ENCODE measurements around the gene OR6Q1.
"Not testable (repeated sequence)": the region's sequence is repeated elsewhere in the genome, so short reads cannot be mapped to it uniquely, and the experiment has no call there.

The OR6Q1 gene, protein sequence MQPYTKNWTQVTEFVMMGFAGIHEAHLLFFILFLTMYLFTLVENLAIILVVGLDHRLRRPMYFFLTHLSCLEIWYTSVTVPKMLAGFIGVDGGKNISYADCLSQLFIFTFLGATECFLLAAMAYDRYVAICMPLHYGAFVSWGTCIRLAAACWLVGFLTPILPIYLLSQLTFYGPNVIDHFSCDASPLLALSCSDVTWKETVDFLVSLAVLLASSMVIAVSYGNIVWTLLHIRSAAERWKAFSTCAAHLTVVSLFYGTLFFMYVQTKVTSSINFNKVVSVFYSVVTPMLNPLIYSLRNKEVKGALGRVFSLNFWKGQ

DNA sequence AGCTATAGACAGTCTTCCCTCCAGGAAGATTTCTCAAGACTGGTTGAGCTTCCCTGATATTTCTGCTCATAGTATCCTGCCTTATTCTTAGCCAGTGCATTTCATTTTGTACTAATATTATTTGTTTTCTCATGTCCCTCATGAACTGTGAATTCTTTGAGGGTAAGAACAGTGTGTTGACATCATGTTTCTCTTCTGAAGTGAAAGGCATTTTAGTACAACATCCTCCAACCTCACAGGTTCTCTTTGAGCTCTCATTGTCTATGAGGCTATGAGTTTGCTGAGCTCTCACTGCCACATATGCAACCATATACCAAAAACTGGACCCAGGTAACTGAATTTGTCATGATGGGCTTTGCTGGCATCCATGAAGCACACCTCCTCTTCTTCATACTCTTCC, at the start of gene OR6Q1:
Gene OR6Q1 (plus strand): TSS at position 301 of the 400 bp plus-strand sequence. CDS start 0 bp downstream, at position 301.
- no peak for DNase-seq (ENCODE audit: low spot score)

DNA sequence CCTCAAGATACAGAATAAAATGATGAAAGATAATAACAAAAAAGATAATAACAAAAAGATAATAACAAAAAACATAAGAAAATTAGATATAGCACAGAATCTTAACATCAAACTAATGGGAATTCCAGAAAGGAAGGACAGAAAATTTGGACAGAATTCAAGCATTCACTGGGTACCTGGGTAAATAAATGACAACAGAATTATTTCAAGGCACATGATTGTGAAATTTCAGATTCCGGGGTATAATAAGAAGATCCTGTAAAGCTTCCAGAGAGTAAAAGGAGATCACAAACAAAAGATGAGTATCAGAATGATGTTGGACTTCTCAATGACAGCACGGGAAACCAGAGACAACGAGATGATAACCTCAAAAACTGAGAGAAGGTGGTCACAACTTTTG, 49.2 kb upstream of the OR6Q1 start:
- DNase-seq (ENCODE audit: low spot score) = no peak

DNA sequence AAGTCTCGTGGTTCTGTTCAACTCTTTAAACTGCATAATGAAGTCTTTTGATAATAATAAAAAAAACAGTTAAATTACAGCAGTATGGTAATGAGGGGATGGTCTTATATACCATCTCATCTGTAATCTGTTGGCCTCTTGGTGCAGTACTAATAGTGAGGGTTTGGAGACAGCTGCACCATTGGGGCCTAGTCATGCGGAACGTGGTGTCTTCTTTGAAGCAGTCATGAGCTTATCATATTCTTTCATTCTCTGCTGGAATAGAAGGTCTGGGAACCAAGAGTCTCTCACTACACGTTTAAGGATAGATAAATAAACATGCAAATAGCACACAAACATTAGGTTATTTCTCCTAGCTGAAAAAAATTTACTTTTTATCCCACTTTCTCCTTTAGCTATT, 48.0 kb upstream of the OR6Q1 start:
- no peak for DNase-seq (ENCODE audit: low spot score)

DNA sequence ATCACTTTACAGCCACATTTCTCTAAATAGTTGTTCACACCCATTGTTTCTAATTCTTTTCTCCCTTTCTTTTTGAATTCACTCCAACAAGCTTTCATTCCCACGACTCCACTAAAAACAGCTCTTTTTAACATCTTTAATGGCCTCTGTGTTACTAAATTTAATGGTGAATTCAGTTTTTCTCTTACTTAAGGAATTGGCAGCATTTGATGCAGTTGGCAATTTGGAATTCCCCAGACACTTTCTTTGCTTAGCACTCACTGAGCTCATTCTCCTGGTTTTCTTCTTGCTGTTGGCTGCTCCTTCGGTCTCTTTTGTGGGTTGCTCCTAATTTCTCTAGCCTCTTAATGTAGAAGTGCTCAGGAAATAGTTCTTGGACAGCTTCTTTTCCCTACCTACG, 47.6 kb upstream of the OR6Q1 start:
- DNase-seq (ENCODE audit: low spot score) = peak; percentile 56

DNA sequence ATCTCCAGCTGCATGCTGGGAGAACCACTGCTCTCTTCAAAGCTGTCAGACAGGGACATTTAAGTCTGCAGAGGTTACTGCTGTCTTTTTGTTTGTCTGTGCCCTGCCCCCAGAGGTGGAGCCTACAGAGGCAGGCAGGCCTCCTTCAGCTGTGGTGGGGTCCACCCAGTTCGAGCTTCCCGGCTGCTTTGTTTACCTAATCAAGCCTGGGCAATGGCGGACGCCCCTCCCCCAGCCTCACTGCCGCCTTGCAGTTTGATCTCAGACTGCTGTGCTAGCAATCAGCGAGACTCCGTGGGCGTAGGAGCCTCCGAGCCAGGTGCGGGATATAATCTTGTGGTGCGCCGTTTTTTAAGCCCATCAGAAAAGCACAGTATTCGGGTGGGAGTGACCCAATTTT, 31.2 kb upstream of the OR6Q1 start:
- not testable (repeated sequence) for DNase-seq (ENCODE audit: low spot score)

DNA sequence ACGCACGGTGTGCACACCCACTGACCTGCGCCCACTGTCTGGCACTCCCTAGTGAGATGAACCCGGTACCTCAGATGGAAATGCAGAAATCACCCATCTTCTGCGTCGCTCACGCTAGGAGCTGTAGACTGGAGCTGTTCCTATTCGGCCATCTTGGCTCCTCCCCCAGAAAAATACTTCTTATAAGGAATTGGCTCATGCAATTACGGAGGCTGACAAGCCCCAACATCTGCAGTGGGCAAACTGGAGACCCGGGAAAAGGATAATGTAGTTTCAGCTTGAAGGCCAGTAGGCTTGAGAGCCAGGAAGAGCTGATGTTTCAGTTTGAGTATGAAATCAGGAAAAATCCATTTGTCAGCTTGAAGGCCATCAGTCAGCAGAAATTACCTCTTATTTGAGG, 30.7 kb upstream of the OR6Q1 start:
- not testable (repeated sequence) for DNase-seq (ENCODE audit: low spot score)

DNA sequence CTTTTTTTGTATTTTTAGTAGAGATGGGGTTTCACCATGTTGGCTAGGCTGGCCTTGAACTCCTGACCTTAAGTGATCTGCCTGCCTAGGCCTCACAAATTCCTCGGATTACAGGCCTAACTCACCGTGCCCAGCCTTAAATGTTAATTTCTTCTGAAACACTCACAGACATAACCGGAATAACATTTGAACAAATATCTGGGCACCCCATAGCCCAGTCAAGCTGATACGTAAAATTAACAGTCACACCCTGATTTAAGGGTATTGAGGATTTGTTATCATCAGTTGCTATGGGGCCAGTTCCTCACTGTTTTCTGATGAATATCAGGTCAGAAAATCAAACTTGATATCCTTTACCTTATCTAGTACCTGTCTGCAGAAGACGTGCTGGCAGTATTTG, 30.1 kb upstream of the OR6Q1 start:
- no peak for DNase-seq (ENCODE audit: low spot score)

DNA sequence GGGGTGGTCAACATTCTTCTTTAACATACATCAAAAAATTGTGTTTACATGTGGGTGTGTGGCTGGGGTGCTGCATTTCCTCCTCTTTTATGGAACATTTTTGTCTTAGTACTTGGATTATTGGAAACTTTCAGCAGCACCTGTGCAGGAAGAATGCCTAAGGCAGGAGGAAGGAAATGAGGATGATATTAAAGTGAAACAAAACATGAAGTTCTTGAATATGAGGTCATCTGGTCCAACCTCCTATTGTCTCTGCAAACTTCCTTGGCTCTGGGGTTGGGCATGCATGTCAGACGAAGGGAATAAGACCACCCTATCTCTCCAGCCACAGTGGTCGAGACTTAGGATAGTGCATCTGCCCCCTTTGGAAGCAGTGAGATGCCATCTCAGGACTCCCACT, 27.7 kb upstream of the OR6Q1 start:
- DNase-seq (ENCODE audit: low spot score) = no peak

DNA sequence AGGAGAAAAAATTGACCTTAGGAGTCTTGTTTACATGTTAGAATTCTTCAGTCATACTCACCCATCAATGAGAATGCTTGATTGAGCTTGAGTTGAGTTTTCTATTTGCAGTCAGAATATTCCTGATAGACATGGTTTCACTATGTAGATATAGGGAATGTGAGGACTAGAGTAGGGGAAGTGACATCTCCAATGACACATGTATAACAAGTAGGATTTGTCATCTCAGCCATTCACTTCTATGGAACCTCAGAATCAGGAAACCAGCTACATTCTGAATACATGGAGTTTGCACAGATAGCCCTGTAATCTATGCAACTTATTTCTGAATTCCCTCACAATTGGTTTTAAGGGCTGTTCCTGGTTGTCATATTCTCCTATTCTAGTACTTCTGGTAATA, 27.2 kb upstream of the OR6Q1 start:
- no peak for DNase-seq (ENCODE audit: low spot score)

DNA sequence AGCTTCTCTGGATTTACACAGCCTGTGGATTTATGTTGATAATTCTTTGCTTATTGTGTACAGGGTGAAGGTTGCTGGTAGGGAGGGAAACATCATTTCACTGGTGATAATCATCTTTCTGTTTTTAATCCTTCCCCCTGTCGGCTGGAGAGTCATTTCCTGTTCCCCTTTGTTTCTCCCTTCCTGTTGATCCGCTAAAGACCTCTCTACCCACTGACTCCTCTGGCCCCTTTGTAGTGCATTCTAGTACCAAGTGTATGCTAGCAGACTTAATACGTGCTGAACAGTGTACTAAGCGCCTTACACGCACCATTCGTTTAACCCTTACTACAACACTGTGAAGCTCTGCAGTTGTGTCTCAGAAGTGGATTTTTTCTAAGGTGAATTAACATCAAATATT, 26.1 kb upstream of the OR6Q1 start:
- no peak for DNase-seq (ENCODE audit: low spot score)

DNA sequence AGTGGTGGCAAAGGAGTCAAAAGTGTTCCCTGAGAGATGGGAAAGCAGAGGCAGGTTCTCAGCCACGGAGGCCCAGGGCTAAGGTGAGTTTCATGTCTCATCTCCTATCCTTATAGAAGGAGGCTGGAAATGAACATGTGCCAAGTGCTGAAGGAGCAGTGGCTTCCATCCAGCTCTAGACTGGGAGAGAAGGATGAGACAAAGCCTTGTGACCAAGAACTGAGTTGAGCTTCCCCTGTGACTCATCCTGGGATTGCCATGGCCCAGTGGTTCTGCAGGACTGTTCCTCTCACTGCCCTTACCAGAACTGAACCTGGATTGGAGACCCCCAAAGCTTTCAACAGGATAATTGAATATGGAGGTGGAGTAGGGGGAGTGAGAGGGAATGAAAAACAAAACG, 23.8 kb upstream of the OR6Q1 start:
- DNase-seq (ENCODE audit: low spot score) = no peak

DNA sequence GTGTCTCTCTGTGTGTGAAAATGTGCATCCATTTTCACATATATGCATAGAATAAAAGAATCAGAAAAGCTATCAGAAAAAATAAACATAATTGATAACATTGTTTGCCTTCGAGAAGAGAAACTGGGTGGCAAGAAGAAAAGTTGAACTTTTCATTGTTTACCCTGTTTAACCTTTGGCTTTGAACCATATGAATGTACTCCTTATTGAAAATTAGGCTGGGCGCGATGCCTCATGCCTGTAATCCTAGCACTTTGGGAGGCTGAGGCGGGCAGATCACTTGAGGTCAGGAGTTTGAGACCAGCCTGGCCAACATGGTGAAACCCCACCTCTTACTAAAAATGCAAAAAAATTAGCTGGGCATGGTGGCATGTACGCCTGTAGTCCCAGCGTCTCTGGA, 19.0 kb upstream of the OR6Q1 start:
- DNase-seq (ENCODE audit: low spot score) = no peak

DNA sequence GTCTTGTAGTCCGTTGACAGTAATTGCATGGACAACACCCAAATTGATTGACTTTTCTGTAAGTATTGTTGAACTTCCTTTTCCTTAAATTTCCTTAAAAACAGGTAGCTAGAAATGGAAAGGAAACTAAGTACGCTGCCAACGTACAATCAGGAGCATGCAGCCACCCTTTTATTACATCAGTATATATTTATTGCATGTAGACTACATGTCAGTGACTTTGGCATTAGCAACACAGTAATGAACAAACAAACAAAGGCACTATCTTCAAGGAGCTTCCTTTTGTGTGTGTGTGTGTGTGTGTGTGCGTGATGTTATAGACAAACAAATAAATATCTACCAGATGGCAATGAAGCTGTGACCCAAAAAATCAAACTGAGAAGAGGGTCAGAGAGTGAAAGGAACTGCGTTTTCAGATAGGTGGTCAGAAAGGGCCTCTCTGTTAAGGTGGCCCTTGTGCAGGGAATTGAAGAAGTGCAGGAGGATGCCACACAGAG, 7.3 kb upstream of the OR6Q1 start, which contains the start of gene OR9Q1:
Gene OR9Q1 (plus strand): TSS at position 447 of the 497 bp plus-strand sequence. CDS start 155,564 bp downstream, outside the sequence.
- no peak for DNase-seq (ENCODE audit: low spot score)

DNA sequence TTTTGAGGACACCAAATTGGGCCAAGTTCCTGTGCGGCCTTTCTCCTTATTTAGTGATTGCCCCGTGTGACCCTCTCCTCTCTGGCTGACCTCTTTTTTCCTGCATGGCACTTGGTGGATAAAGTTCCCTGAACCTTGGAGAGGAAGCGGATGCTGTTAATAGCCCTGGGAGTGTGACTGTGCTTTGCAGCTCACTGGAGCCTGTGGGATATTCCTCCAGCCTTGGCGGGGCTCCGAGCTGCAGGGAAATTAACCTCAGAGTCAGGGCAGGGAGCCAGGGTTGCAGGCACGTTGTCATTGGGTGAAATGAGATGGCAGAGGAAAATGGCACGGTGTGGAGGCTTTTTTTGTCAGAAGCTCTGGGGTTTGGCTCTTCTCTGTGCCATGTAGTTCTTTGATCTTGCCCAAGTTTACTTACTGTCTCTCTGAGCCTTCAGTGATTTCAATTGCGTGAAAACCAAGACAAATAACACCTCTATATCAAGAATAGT, 6.1 kb upstream of the OR6Q1 start:
- DNase-seq (ENCODE audit: low spot score) = no peak

DNA sequence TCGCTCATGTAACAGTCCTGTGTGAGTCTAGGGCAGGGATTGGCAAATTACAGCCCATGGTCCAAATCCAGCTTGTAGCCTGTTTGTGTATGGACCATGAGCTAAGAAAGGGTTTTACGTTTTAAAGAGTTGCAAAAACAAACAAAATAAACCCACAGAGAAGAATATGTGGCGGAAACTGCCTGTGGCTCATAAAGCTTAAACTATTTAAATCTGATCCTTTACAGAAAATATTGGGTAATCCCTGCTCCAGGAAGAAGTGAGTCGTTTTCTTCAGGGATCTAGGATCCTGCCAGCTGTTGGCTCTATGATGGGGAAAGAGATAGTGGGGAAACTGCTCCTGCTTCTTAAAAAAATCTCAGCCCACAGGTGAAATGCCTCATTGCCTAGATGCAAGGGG, 3.4 kb upstream of the OR6Q1 start:
- DNase-seq (ENCODE audit: low spot score) = no peak

DNA sequence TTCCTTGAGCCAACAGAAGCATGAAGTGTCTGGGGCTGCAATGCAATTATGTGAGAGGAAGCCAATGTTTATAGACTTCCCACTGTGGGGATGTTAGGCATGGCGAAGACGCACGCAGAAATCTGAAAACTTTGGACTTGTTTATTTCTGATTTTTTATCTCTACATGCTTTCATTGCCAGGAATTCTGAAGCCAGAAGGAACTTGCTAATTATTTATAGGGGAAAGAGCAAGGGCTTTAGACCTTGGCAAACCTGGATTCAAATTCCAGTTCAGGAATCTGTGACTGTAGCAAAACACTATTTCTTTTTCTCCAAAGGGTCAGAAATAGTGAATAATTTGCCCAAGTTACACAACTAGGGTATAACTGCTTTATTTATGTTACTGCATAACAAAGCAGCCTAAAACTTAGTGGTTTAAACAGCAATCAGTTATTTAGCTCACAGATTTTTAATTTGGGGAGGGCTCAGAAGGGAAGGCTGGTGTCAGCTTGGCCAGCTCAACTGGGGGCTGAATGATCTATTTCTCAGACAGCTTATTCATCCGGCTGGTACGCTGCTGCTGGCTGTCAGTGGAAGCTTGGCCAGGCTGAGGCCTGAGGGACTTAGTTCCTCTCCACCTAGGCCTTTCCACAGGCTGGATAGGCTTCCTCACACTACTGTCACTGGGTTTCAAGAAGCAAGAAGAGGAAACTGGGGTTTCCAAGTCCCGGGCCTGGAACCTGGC, 1.9 kb upstream of the OR6Q1 start:
- DNase-seq (ENCODE audit: low spot score) = peak; percentile 61

DNA sequence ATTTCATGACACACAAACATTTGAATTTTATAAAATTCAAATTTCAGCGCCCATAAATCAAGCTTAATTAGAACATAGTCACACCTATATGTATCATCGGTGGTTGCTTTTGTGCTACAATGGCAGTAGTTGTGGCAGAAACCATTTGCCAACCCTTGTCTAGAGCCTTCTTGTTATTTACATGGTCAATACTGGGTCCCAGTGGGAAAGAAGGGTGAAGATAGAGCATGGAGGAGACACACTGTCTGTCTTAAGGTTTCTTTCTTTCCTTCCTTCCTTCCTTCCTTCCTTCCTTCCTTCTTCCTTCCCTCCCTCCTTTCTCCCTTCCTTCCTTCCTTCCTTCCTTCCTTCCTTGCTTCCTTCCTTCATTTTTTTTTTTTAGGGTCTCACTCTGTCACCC, 3.7 kb downstream of the OR6Q1 start:
- no peak for DNase-seq (ENCODE audit: low spot score)

DNA sequence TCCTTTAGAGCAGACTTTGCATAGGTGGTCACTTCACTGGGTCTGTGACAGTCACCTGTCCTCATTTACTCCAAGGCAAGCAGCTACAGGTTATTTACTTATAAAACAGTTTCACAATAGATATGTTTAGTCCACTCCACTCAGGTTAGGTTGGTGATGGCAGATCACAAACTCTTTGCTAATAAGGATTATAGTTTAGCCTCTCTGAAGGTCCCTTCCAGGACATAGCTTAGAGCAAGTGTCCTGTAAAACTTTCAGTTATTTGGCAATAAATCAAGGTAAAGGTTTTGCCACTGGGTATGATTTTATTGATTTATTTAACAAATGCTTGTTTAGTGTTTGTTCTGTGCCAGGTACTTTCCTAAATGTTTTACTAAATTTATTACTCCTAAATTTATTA, 8.8 kb downstream of the OR6Q1 start:
- no peak for DNase-seq (ENCODE audit: low spot score)

DNA sequence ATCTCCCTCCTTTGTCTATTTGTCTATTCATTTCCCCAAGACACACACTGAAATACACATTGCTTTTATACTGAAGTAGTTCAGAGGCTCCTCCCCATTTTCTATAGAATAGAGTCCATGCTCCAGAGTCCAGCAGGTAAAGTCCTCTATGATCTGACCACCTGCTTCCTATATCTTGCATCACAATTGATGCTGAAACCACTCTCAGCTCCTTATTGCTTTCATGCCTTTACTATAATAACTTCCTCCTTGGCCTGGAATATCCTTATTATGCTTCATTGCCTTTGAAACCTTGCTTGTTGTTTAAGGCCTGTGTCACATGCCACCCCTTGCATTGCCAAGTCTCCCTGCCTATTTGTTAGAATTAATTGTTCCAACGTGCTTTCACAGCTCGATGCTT, 12.6 kb downstream of the OR6Q1 start:
- no peak for DNase-seq (ENCODE audit: low spot score)

DNA sequence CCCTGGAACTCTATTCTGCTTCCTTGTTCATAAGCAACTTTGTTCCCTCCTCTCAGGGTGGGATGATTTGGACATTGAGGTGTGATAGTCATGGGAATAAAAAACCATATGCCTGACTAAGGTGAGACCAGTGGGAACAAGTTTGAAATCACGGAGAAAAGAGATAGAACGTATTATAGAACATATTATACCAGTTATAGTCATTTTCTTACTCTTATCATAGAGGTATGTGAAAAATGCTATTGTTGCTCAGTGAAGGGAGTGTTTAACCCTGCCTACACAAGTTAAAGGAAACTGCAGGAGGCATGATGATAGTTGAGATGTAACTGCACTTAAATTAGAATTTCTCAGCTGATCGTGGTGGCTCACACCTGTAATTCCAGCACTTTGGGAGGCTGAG, 15.5 kb downstream of the OR6Q1 start:
- DNase-seq (ENCODE audit: low spot score) = no peak

DNA sequence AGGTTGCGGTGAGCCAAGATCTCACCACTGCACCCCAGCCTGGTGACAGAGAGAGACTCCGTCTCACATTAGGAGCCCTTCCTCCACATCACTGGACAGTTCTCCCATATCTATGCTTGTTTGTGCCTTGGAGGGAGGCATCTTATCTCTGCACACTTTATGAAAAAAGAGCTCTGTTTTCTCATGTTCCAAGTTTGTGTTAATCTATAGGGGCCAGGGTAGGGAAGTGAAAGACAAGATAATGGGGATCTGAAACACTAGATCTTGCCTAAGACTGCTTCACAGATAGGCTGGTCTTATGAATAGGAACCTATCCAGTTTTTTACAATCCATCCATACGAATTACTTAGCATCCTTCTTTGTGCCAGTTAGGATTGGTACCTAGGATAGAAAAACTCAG, 17.1 kb downstream of the OR6Q1 start:
- no peak for DNase-seq (ENCODE audit: low spot score)

DNA sequence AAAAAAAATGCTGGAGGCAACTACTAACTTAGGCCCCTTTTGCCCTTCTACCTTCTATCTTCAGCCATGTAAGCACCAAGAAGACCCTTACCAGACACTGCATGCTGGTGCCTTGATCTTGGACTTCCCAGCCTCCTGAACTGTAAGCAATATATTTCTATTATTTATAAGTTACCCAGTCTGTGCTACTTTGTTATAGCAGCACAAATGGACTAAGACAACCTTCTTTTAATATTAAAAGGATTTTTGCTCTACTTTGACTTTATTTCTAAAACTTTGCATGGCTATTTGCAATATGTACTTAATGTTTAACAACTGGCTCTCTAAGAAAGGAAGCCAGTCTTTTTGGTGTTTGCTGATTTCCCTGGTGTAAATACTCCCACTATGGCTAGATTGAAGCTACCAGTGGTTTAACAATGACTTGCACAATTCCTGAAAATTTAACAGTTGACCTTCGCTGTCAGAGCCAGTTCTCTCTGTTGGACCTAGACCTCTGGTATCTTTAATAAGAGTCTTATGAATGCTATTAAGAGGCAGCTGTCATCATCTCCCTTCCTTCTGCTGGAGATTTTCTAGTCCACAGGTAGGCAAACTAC, 25.2 kb downstream of the OR6Q1 start:
- DNase-seq (ENCODE audit: low spot score) = no peak

DNA sequence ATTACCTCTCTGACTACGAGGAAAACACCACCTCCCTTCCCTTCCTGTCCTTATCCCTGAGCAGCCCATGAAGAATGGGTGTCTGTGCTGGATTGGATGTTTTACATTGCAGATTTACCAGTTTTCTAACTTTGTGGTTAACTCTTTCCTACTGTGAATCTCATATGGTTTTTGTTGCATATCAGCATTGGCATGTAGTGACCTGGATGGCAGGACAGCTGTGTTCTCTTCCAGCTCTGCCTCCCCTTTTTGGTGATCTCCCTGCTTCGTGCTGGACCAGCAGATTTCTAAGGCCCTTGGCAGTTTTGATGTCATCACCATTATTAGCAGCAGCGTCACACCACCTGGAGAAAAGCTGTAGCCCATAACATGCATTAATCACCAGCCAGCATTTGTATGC, 26.7 kb downstream of the OR6Q1 start:
- DNase-seq (ENCODE audit: low spot score) = no peak

All from Ammon's horn (tissue), 1 donor.